DMS79 treated with DMSO at 0.1 percent for 48 hours (cell line): Measurements from ENCODE around the gene EIF4G3.

Experiments used
- DNase-seq: peaks from one replicate; lab custom pipeline; 2025; lab: John Stamatoyannopoulos, UW

The EIF4G3 gene

GRCh38 chr1:20992322-20993056, 184.2 kb downstream of the EIF4G3 start:
- DNase-seq = peak; percentile 92

DNA sequence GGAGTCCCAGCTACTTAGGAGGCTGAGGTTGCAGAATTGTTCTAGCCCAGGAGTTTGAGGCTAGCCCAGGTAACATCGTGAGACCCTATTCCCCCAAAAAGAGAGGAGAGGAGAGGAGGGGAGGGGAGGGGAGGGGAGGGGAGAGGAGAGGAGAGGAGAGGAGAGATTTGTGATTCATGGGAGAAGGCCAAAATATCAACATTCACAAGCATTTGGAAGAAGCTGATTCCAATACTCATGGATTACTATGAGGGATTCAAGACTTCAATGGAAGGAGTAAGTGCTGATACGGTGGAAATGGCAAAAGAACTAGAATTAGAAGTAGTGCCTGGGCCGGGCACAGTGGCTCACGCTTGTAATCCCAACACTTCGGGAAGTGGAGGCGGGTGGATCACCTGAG, 187.8 kb downstream of the EIF4G3 start:
- no peak for DNase-seq

GRCh38 chr1:20987831-20988825, 188.6 kb downstream of the EIF4G3 start:
- no peak for DNase-seq

DNA sequence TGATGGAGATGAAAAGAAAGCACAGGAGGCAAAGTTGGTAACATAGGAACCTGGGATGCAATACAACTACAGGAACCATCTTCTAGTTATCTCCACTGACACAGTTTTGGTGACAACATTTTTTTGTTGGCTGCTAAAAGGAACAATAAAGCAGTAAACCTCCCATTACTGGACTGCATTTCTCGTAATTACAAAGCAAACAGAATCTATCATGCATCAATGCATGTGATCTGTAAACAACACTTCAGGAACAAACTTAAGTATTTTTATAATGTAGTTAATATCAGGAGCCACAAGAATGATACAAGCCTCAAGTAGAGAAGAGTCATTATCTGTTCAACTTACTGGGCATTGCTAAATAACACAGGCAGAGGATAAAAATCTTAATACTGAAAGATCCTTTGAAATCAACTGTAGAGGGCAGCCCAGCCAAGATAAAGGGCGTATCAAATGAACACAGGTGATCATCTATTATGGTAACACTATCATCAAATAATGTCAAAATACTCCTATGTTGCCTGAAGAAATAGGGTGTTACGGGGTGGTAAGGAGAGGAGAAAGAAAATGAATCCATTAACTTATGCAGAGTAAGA, 193.3 kb downstream of the EIF4G3 start:
- DNase-seq = peak; percentile 52

DNA sequence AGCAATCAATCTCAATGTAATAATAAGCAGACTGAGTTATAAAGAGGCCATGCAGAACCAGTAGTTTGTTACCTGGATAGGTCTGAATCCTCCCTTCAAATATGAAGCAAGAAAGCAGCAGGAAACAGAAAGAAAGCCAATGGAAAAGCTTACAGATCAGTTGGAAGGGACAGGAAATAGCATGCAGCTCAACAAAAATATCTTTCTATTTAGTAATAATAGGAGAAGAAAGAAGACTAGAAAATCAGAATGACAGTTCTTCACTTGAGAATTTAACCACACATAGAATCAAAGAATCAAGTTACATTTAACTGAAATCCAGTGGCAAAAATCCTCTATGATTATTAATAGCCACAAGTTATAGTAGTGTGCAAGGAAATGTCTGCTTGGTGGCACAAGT, 194.4 kb downstream of the EIF4G3 start:
- DNase-seq = no peak

GRCh38 chr1:20981915-20982314, 194.8 kb downstream of the EIF4G3 start:
- DNase-seq = no peak

GRCh38 chr1:20980051-20980450, 196.6 kb downstream of the EIF4G3 start:
- no peak for DNase-seq

DNA sequence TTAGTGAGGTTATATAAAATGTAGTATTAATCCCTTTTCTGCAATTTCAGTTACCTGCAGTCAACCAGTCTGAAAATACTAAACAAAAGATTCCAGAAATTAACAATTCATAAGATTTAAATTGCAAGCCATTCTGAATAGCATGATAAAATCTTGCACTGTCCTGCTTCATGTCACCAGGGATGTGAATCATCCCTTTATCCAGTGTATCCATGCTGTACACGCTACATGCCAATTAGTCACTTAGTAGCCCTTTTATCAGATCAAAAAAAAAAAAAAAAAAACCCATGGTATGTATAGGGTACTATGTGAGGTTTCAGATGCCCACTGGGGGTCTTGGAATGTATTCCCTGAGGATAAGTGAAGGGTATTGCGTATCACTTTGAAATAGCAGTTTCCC, 198.3 kb downstream of the EIF4G3 start:
- no peak for DNase-seq

- no peak for DNase-seq
These were observed 201.0 kb downstream of the EIF4G3 start for GRCh38 chr1:20975668-20976067.

- DNase-seq = no peak
These were observed 201.7 kb downstream of the EIF4G3 start for GRCh38 chr1:20974951-20975350.

- no peak for DNase-seq
These were observed 202.6 kb downstream of the EIF4G3 start for GRCh38 chr1:20974069-20974468.

GRCh38 chr1:20972855-20973254, 203.8 kb downstream of the EIF4G3 start:
- no peak for DNase-seq

GRCh38 chr1:20964540-20965484, 211.9 kb downstream of the EIF4G3 start:
- DNase-seq = peak; percentile 53

GRCh38 chr1:20962576-20963258, 214.0 kb downstream of the EIF4G3 start:
- no peak for DNase-seq

GRCh38 chr1:20958430-20958829, 218.3 kb downstream of the EIF4G3 start:
- DNase-seq = no peak

- DNase-seq = no peak
These were observed 220.4 kb downstream of the EIF4G3 start for GRCh38 chr1:20956272-20956671.

DNA sequence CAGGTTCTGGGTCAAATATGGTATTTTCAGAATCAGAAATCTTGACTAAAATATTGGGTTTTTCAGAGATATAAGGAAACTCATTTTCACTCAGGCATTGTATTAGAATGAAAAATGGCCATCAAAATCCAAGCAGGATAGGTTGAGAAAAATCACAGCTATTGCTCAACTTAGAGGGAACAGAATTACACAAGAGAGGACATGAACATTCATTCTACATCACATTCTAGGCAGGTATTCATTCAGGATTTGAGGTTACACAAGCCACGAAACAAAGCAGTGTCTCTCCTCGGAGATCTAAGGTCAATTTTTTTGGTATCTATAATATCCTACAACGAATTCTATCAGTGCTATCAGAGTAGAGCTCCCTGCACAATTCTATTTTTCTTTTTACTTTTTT, 226.0 kb downstream of the EIF4G3 start:
- DNase-seq = no peak

- DNase-seq = no peak
These were observed 226.7 kb downstream of the EIF4G3 start for GRCh38 chr1:20949871-20950590.

DNA sequence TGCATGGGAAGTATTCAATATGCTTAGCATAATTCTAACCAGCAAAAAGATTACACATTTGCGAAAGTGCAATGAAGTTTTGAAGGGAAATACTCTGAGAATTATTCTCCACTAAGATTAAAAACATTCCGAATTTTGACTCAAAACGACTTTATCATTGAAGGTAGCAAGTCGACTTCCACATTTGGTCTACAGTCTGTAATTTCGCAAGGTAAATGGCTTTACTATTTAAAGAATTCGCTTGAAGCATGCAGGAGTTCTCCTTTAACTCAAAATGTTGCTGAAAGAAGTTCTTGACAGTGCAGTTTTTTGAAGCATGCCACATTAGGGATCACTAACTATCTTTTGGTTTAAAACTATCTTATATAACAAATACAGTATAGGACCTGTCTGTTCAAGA, 228.6 kb downstream of the EIF4G3 start:
- DNase-seq = no peak

DNA sequence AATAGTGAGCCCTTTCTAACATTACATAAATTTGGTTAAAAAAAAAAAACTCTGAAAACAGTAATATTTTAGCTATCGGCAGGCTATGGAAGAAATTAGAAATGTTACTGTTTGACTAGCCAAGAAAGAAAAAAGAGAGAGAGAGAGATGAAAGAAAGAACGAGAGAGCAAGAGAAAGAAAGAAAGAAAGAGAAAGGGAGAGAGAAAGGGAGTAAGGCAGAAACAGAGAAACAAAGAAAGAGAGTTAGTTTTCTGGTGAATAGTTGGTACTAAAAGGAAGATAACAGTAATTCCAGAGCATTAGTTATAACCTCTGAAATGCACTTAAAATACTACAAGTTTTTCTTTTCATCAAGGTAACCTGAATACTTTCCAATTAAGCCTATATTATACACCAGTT, 229.3 kb downstream of the EIF4G3 start:
- no peak for DNase-seq
